ENCODE measurements around the gene IMP4.

IMP4 gene

DNA sequence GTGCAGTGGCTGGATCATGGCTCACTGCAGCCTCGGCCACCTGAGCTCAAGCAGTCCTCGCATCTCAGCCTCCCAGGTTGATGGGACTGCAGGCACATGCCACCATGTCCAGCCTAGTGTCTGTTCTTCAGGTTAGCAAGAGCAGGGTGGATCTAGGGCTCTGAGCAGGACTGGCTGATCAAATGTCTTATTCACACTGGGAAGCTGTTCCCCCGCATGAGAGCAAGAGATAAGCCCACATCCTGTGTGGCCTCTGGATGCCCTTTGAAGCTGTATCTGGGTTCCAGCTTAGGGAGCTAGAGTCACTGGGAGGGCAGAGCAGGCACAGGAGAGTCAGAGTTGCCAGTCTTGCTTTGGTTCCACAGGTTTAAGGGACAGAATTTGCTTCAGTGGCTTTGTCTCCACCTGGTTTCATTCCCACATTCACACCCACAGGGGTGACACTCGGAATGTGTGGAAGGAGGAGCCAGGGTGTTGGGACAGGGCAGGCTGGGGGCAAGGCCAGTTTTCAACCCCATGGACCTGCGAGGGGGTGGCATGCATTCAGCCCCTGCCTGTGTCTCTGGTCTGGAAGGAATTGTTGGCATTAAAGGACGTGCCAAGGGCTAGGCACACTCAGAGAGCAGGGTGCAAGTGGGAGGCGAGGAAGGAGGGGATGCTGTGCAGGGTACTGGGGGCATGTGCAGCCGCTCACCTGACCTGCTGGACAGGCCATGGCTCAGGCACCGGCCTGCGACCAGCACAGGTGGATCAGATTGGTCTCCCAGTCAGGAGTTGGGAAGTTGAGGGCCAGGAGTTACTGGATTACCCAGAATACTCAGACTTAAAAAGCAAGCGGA, 37.6 kb downstream of the IMP4 start:
- H2AFZ ChIP-seq (ENCODE audit: low read depth), result no peak overlapping the region
- H3K79me2 ChIP-seq (ENCODE audit: insufficient read depth, low read depth), result no peaks in the 10 kb centered on the region
- H3K36me3 ChIP-seq (ENCODE audit: insufficient read depth), result no peaks in the 10 kb centered on the region
- H3K4me1 ChIP-seq (ENCODE audit: low read depth, poor library complexity, severe bottlenecking), result peaks cover 39% of the 10 kb centered on the region
- H3K4me3 ChIP-seq (IDR thresholded peaks at IDR 0.05; ENCODE audit: insufficient read depth, low read depth, low read length), result no peak overlapping the region
- H4K20me1 ChIP-seq (ENCODE audit: insufficient read depth), result no peaks in the 10 kb centered on the region
- no peaks in the 10 kb centered on the region for H3K27me3 ChIP-seq (ENCODE audit: insufficient read depth, low read depth)
- no peak overlapping the region for H3K27ac ChIP-seq
- TF ChIP-seq, protein P1, sequence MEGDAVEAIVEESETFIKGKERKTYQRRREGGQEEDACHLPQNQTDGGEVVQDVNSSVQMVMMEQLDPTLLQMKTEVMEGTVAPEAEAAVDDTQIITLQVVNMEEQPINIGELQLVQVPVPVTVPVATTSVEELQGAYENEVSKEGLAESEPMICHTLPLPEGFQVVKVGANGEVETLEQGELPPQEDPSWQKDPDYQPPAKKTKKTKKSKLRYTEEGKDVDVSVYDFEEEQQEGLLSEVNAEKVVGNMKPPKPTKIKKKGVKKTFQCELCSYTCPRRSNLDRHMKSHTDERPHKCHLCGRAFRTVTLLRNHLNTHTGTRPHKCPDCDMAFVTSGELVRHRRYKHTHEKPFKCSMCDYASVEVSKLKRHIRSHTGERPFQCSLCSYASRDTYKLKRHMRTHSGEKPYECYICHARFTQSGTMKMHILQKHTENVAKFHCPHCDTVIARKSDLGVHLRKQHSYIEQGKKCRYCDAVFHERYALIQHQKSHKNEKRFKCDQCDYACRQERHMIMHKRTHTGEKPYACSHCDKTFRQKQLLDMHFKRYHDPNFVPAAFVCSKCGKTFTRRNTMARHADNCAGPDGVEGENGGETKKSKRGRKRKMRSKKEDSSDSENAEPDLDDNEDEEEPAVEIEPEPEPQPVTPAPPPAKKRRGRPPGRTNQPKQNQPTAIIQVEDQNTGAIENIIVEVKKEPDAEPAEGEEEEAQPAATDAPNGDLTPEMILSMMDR (conservative IDR thresholded peaks at IDR 0.05; ENCODE audit: low read depth, low read length), result no peak
- H3K4me2 ChIP-seq, result no peak overlapping the region
- H3K9ac ChIP-seq, result no peak overlapping the region

DNA sequence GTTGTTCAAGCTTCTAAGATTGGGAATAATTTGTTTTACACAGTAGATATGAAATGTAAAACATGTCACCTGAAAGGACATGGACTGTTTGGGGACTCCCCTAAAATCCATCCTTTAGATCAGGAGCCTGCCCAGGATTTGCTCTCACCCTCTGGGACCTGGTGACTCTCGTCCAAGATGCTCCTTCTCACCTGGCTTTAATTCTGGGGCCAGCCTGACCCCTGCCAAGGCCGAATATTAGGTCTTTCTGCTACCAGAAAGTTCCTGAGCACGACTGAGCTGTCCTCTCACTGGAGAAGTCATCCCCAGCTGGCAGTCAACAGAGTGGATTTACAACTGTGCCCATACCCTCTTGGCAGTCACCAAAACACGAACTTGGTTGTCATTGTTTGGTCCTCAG, 38.4 kb downstream of the IMP4 start:
- H3K4me1 ChIP-seq (ENCODE audit: low read depth, poor library complexity, severe bottlenecking), result peaks cover 39% of the 10 kb centered on the region
- no peaks in the 10 kb centered on the region for H4K20me1 ChIP-seq (ENCODE audit: insufficient read depth)
- no peak overlapping the region for H3K27ac ChIP-seq
- H3K4me3 ChIP-seq (IDR thresholded peaks at IDR 0.05; ENCODE audit: insufficient read depth, low read depth, low read length), result no peak overlapping the region
- H2AFZ ChIP-seq (ENCODE audit: low read depth), result no peak overlapping the region
- no peak overlapping the region for H3K9ac ChIP-seq
- no peaks in the 10 kb centered on the region for H3K79me2 ChIP-seq (ENCODE audit: insufficient read depth, low read depth)
- H3K36me3 ChIP-seq (ENCODE audit: insufficient read depth), result no peaks in the 10 kb centered on the region
- TF ChIP-seq, protein P1 (conservative IDR thresholded peaks at IDR 0.05; ENCODE audit: low read depth, low read length), result no peak
- no peaks in the 10 kb centered on the region for H3K27me3 ChIP-seq (ENCODE audit: insufficient read depth, low read depth)
- H3K4me2 ChIP-seq, result no peak overlapping the region

DNA sequence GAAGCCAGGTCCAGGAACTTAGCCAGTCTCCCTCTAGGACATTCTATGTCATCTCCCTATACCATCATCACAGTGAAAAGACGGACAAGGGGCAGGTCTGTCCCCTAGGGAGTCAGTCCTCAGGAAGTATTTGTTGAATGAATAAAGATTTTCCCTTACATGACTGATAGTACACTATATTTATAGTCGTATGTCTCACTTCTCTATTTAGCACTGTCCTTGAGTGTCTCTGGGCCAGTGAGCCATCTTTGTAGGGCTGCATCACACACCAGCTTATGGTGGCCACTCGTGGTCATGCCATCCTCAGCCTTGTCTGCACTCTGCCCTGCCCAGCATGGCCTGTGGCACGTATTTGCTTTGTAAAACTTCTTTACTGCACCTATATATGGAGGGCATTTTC, 38.9 kb downstream of the IMP4 start:
- no peak overlapping the region for H3K27ac ChIP-seq
- H2AFZ ChIP-seq (ENCODE audit: low read depth), result no peak overlapping the region
- H4K20me1 ChIP-seq (ENCODE audit: insufficient read depth), result no peaks in the 10 kb centered on the region
- peaks cover 37% of the 10 kb centered on the region for H3K4me1 ChIP-seq (ENCODE audit: low read depth, poor library complexity, severe bottlenecking)
- no peak overlapping the region for H3K9ac ChIP-seq
- H3K4me3 ChIP-seq (IDR thresholded peaks at IDR 0.05; ENCODE audit: insufficient read depth, low read depth, low read length), result no peak overlapping the region
- TF ChIP-seq, protein P1 (conservative IDR thresholded peaks at IDR 0.05; ENCODE audit: low read depth, low read length), result no peak
- no peaks in the 10 kb centered on the region for H3K27me3 ChIP-seq (ENCODE audit: insufficient read depth, low read depth)
- H3K79me2 ChIP-seq (ENCODE audit: insufficient read depth, low read depth), result no peaks in the 10 kb centered on the region
- H3K36me3 ChIP-seq (ENCODE audit: insufficient read depth), result no peaks in the 10 kb centered on the region
- no peak overlapping the region for H3K4me2 ChIP-seq

DNA sequence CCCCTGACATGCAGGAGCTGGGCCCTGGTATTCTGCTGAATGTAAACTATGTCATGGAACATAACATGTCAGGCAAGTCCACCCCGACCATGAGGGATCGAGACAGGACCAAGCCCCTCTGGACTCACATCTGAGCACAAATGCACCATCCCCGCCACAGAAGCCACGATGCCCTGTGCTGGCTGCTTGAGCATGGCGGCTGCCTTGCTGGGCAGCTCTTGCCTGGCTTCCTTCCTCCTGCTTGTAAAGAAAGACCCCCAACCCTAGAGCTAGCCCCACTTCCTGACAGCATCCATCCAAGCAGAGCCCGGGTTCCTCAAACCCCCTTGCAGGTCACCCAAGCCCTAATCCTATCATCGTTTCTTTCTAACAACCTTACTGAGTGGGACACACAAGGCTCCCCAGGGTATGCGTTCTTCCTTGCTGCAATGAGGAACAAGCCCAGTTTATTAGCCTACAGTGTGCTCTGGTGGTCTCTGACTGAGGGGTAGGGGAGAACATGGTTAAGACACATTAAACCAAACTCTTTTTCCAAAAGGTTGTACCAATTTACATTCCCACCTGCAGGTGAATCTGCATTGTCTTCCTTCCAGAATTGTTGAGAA, 39.7 kb downstream of the IMP4 start:
- peaks cover 31% of the 10 kb centered on the region for H3K4me1 ChIP-seq (ENCODE audit: low read depth, poor library complexity, severe bottlenecking)
- no peak overlapping the region for H3K4me3 ChIP-seq (IDR thresholded peaks at IDR 0.05; ENCODE audit: insufficient read depth, low read depth, low read length)
- no peak overlapping the region for H2AFZ ChIP-seq (ENCODE audit: low read depth)
- H4K20me1 ChIP-seq (ENCODE audit: insufficient read depth), result no peaks in the 10 kb centered on the region
- H3K4me2 ChIP-seq, result no peak overlapping the region
- no peak overlapping the region for H3K9ac ChIP-seq
- no peaks in the 10 kb centered on the region for H3K79me2 ChIP-seq (ENCODE audit: insufficient read depth, low read depth)
- no peak overlapping the region for H3K27ac ChIP-seq
- TF ChIP-seq, protein P1 (conservative IDR thresholded peaks at IDR 0.05; ENCODE audit: low read depth, low read length), result no peak
- no peaks in the 10 kb centered on the region for H3K27me3 ChIP-seq (ENCODE audit: insufficient read depth, low read depth)
- H3K36me3 ChIP-seq (ENCODE audit: insufficient read depth), result no peaks in the 10 kb centered on the region
